HepG2 (cell line): ENCODE results near the gene OVCA2. TPM values are rescaled to one million over a fixed set of nuclear protein-coding genes. Genes with fewer than 3 reads are reported as not detected.

Experiments used
- ATAC-seq: fragments of 200-7000 bp; cut with Tn5 transposase; 3 replicates; pipeline ENCODE4 v1.9.1; 2020; ENCODE audit warnings: mild to moderate bottlenecking, moderate library complexity
- BruUV-seq: library from RNA; stranded (reverse); fragments of 400-500 nt; replicated peaks from 2 replicates; lab custom pipeline; 2021; lab: Mats Ljungman, UMichigan
- CTCF ChIA-PET: fragments of 300-600 bp; formaldehyde crosslinking; extraction: SDS; loops from one replicate; lab custom pipeline; 2021; ENCODE audit warnings: low total read pairs, inconsistent platforms, low intra/inter-chr PET ratio; lab: Yijun Ruan, JAX
- POLR2A ChIA-PET: fragments of 350-600 bp; sonication (Branson Sonifier 250); formaldehyde crosslinking; loops from one replicate; lab custom pipeline; 2020; ENCODE audit warnings: antibody characterized with exemption, inconsistent platforms; lab: Yijun Ruan, JAX
- DNase-seq: peaks from one replicate; pipeline ENCODE4 v3.0.0-alpha.2; 2015; ENCODE audit warnings: low spot score
- FAIRE-seq: peaks from 3 replicates; lab custom pipeline; 2011; peaks lifted over from hg19 to GRCh38; lab: Jason Lieb, UNC
- H2AFZ ChIP-seq: one replicate; pipeline ENCODE4 v1.6.1; 2011; ENCODE audit warnings: low read length, inconsistent platforms
- H3K27ac ChIP-seq: fragments of 300-600 bp; 3 replicates; pipeline ENCODE4 v1.8.0; 2011; ENCODE audit warnings: mixed run types, mild to moderate bottlenecking, mixed read lengths, low read length, inconsistent platforms; ENCODE audit not compliant: insufficient read depth; ENCODE audit errors: extremely low read length
- H3K27me3 ChIP-seq, 2 experiments: fragments of 200-600 bp in 1 of 2; 2 replicates in 1 of 2; 3 replicates in 1 of 2; pipeline versions ENCODE4 v1.6.0 to v1.8.0; 2011; ENCODE audit warnings: low read length in 2 of 2, mild to moderate bottlenecking in 2 of 2, moderate library complexity in 2 of 2, inconsistent platforms in 1 of 2; ENCODE audit not compliant: insufficient read depth in 2 of 2, control insufficient read depth in 1 of 2
- H3K36me3 ChIP-seq, 2 experiments: fragments of 200-600 bp in 1 of 2; replicated peaks in 1 of 2; 2 replicates in 1 of 2; 3 replicates in 1 of 2; pipeline versions ENCODE4 v1.5.1 to v1.8.0; 2011; ENCODE audit warnings: low read length in 2 of 2, inconsistent platforms in 1 of 2; ENCODE audit not compliant: insufficient read depth in 2 of 2, control insufficient read depth in 1 of 2
- H3K4me1 ChIP-seq: 2 replicates; pipeline ENCODE4 v1.5.1; 2012; ENCODE audit warnings: low read length, inconsistent platforms; ENCODE audit not compliant: insufficient read depth
- H3K4me2 ChIP-seq: 2 replicates; pipeline ENCODE4 v1.6.0; 2011; ENCODE audit warnings: low read depth, low read length, inconsistent platforms
- H3K4me3 ChIP-seq, 3 experiments: fragments of 200-600 bp in 1 of 3; sonication (generic), shearing (Covaris generic) in 1 of 3; replicated peaks in 1 of 3; 2 replicates each; pipeline ENCODE4 v1.5.1; 2011 to 2016; ENCODE audit warnings: low read length in 3 of 3, inconsistent platforms in 2 of 3, low read depth in 2 of 3, mild to moderate bottlenecking in 2 of 3, control low read depth in 1 of 3, mixed read lengths in 1 of 3; ENCODE audit not compliant: insufficient read depth in 1 of 3
- H3K79me2 ChIP-seq: one replicate; pipeline ENCODE4 v1.6.1; 2011; ENCODE audit warnings: low read length, inconsistent platforms; ENCODE audit not compliant: insufficient read depth
- H3K9ac ChIP-seq: 2 replicates; pipeline ENCODE4 v1.6.0; 2011; ENCODE audit warnings: mild to moderate bottlenecking, low read depth, low read length, inconsistent platforms; ENCODE audit not compliant: insufficient read depth
- H3K9me3 ChIP-seq: 2 replicates; pipeline ENCODE4 v1.5.1; 2012; ENCODE audit warnings: mild to moderate bottlenecking, low read length
- H4K20me1 ChIP-seq: 2 replicates; pipeline ENCODE4 v1.6.0; 2011; ENCODE audit warnings: inconsistent platforms, mild to moderate bottlenecking, low read length, moderate library complexity; ENCODE audit not compliant: insufficient read depth
- EP300 ChIP-seq, 3 experiments: sonication (generic) in 1 of 3; formaldehyde crosslinking in 1 of 3; IDR thresholded peaks; 2 replicates each; pipeline versions ENCODE4 v1.5.1 to v1.6.1; 2011 to 2020; ENCODE audit warnings: low read depth in 2 of 3, low read length in 2 of 3, borderline replicate concordance in 1 of 3, improper control_type of control experiment in 1 of 3, mild to moderate bottlenecking in 1 of 3, missing genetic modification reagents in 1 of 3, moderate library complexity in 1 of 3
- EZH2 ChIP-seq: conservative IDR thresholded peaks from 2 replicates; pipeline ENCODE4 v1.6.1; 2012; ENCODE audit warnings: mild to moderate bottlenecking, low read depth, low read length, moderate library complexity
- HNRNPK ChIP-seq: fragments of 200-400 bp; formaldehyde crosslinking; IDR thresholded peaks from 2 replicates; pipeline ENCODE4 v1.6.1; 2018; ENCODE audit warnings: low read length, low read depth, moderate library complexity, mild to moderate bottlenecking; ENCODE audit not compliant: poor library complexity, severe bottlenecking
- KLF12 ChIP-seq: sonication (generic); formaldehyde crosslinking; IDR thresholded peaks from 2 replicates; pipeline ENCODE4 v1.4.0; 2020; ENCODE audit warnings: missing genetic modification reagents, borderline replicate concordance
- PTBP1 ChIP-seq: fragments of 200-400 bp; formaldehyde crosslinking; IDR thresholded peaks from 2 replicates; pipeline ENCODE4 v1.6.1; 2018; ENCODE audit warnings: low read length, low read depth; ENCODE audit not compliant: poor library complexity, severe bottlenecking
- ZKSCAN8 ChIP-seq: IDR thresholded peaks from 2 replicates; pipeline ENCODE4 v1.6.1; 2016; ENCODE audit warnings: borderline replicate concordance, missing genetic modification reagents, missing compliant biosample characterization
- ZNF652 ChIP-seq: IDR thresholded peaks from 2 replicates; pipeline ENCODE4 v1.6.1; 2016; ENCODE audit warnings: low read depth, borderline replicate concordance
- WGBS: methylation state at CpG from one replicate; pipeline ENCODE4 v1.1.6; 2017; ENCODE audit warnings: low lambda C conversion rate; 5-methylcytosine and 5-hydroxymethylcytosine counted together
- in situ Hi-C: cut with HindIII; loops from 2 replicates; pipeline ENCODE4 v1.10.0; 2017; ENCODE audit warnings: low pct_unique_long_range_greater_than_20kb; ENCODE audit not compliant: extremely low pct_ligation_motif_present
- intact Hi-C: fragments of 100-400 bp; cut with micrococcal nuclease; formaldehyde crosslinking; loops from one replicate; pipeline ENCODE4 v1.10.0; 2022; ENCODE audit not compliant: unreplicated experiment
- polyA plus RNA-seq, 8 experiments: library from polyadenylated mRNA; depleted of rRNA in 3 of 8; stranded (reverse) in 7 of 8; unstranded in 1 of 8; fragments of >200 nt; fragmentation: Illumina TruSeq in 4 of 8; extraction: Trizol in 4 of 8; gene quantifications; 2 replicates each; pipeline versions ENCODE4 v1.2.1 to v1.2.3, GENCODE V29; 2011 to 2016; ENCODE audit warnings: low read depth in 4 of 8, missing spikeins in 1 of 8, mixed read lengths in 1 of 8; ENCODE audit not compliant: insufficient read depth in 1 of 8
- total RNA-seq, 5 experiments: library from RNA; depleted of rRNA; stranded (reverse); fragments of >200 nt; fragmentation: Illumina TruSeq; extraction: Trizol; gene quantifications; 2 replicates each; pipeline ENCODE4 v1.2.3, GENCODE V29; 2016; ENCODE audit warnings: low read depth in 1 of 5
- TF ChIP-seq, protein P1 (sequence below): sonication (generic); formaldehyde crosslinking; IDR thresholded peaks from 2 replicates; pipeline ENCODE4 v1.4.0; 2020; ENCODE audit warnings: missing genetic modification reagents, borderline replicate concordance

Gene OVCA2
- total and polyA plus RNA-seq, 2 of the 13 experiments (the other 11 are each of a cell fraction or from before 2014, with no cell fraction given): 23.7 to 28.2 TPM

DNA sequence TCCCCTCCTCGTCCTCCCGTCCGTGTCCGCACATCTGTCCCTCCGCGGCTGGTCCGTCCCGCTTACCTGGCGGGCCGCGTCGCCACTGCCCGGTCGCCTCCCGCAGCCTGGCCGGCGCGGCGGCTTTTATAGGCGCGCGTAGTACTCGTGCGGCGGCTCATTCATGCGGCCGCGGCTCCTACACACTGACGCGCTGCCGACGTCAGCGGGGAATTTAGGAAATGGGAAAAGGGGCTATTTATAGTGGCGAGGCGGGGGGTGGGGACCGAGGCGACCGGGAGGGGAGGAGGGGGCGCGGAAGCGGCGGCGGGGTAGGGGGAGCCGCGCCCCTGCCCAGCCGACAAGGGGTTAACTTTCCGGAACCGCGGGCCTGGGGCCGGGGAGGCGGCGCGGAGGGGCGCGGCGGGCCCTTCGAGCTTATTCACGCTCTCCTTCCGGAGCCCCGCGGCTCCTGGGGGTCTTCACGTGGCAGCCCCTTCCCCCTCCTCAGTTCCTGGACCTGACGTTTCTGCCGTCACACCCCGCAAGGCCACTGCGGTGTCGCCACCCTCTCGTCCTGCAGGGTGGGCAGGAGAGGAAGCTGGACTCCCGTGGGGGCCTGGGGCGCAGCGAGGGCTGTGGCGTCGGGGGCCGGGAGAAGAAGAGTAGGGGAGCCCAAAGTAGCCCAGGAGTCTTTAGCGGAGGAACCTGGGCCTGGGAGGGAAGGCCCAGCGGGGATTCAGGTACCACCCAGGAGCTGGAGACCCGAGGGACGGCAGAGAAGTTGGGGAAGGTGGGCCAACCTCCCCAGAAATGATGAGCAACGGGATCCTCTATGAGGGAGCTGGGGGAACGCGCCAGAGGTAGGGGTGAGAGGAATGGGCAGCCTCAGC lies 9.5 kb downstream of the OVCA2 start:
- in situ Hi-C loops: no loop called here

More for the DNA sequence above, 9.5 kb downstream of the OVCA2 start:
- no peaks in the 10 kb centered on the region for H3K36me3 ChIP-seq
- peaks cover 18% of the 10 kb centered on the region; the same call in 1 of the 2 replicates for H4K20me1 ChIP-seq
- TF ChIP-seq, protein P1, sequence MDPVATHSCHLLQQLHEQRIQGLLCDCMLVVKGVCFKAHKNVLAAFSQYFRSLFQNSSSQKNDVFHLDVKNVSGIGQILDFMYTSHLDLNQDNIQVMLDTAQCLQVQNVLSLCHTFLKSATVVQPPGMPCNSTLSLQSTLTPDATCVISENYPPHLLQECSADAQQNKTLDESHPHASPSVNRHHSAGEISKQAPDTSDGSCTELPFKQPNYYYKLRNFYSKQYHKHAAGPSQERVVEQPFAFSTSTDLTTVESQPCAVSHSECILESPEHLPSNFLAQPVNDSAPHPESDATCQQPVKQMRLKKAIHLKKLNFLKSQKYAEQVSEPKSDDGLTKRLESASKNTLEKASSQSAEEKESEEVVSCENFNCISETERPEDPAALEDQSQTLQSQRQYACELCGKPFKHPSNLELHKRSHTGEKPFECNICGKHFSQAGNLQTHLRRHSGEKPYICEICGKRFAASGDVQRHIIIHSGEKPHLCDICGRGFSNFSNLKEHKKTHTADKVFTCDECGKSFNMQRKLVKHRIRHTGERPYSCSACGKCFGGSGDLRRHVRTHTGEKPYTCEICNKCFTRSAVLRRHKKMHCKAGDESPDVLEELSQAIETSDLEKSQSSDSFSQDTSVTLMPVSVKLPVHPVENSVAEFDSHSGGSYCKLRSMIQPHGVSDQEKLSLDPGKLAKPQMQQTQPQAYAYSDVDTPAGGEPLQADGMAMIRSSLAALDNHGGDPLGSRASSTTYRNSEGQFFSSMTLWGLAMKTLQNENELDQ: no peak
- TF ChIP-seq HNRNPK (peak; percentile 15), EP300 (IDR thresholded peaks at IDR 0.05; ENCODE audit: low read depth in 2 of 2, low read length in 2 of 2) (no peak), EP300 (CRISPR knock-in tag; IDR thresholded peaks at IDR 0.05; ENCODE audit: borderline replicate concordance) (no peak), PTBP1 (no peak), EZH2 (0 out of 2 replicates have a peak, but pooled peaks have one; percentile 62), KLF12 (no peak), ZKSCAN8 (CRISPR knock-in tag) (peak; percentile 90), ZNF652 (CRISPR knock-in tag) (0 out of 2 replicates have a peak, but pooled peaks have one; percentile 45)
- no peak overlapping the region for H3K9ac ChIP-seq
- DNase-seq (no peak), ATAC-seq (no peak), FAIRE-seq (no peak)
- peaks cover 37% of the 10 kb centered on the region for H3K4me1 ChIP-seq
- H3K27me3 ChIP-seq: peaks cover 4 to 28% of the 10 kb centered on the region in 2 experiments; a peak in 4 of 5 replicates
- peak overlapping the region; percentile 65; the same call in 1 of the 2 replicates for H3K4me2 ChIP-seq
- ChIA-PET CTCF (no interaction called here), POLR2A (interaction anchor here (1.4 kb wide), 1 partner anchor 285 kb away, joined by 5 read pairs; the partner anchor contains the start of genes SGSM2 and TSR1)
- H3K4me3 ChIP-seq: peak overlapping the region; percentile 7 to 82 (median 47); a peak in 5 of 6 replicates
- no peaks in the 10 kb centered on the region for H3K9me3 ChIP-seq
- H3K79me2 ChIP-seq: no peaks in the 10 kb centered on the region
- no TSS peak for BruUV-seq
- WGBS: 26% methylated on average over 41 of the region's 81 CpGs
- H2AFZ ChIP-seq: no peak overlapping the region
- intact Hi-C loops: no loop called here
- H3K27ac ChIP-seq: no peak overlapping the region
